GM23338 (cell line): ENCODE data around the gene CELSR1. TPM values are rescaled to one million over a fixed set of nuclear protein-coding genes. Genes with fewer than 3 reads are reported as not detected.

Experiments used
- ATAC-seq: fragments of 200-7000 bp; cut with Tn5 transposase; 3 replicates; pipeline ENCODE4 v1.9.1; 2020
- DNase-seq: peaks from one replicate; pipeline ENCODE4 v3.0.0-alpha.2; 2015; ENCODE audit warnings: low spot score
- H2AFZ ChIP-seq: fragments of 200-600 bp; sonication (generic); 2 replicates; pipeline ENCODE4 v1.8.0; 2016; ENCODE audit warnings: antibody characterized with exemption, mild to moderate bottlenecking, moderate library complexity
- H3F3A ChIP-seq: fragments of 200-600 bp; sonication (generic); replicated peaks from 2 replicates; pipeline ENCODE4 v1.8.0; 2017; ENCODE audit warnings: antibody characterized with exemption, mixed run types, low read depth
- H3K27ac ChIP-seq: fragments of 200-600 bp; sonication (generic); 2 replicates; pipeline ENCODE4 v1.6.1; 2016; ENCODE audit warnings: low read depth
- H3K27me3 ChIP-seq: fragments of 200-600 bp; sonication (generic); 2 replicates; pipeline ENCODE4 v1.8.0; 2016; ENCODE audit warnings: mild to moderate bottlenecking, mixed run types, moderate library complexity; ENCODE audit not compliant: insufficient read depth
- H3K36me3 ChIP-seq: fragments of 200-600 bp; sonication (generic); 2 replicates; pipeline ENCODE4 v1.8.0; 2016; ENCODE audit warnings: mild to moderate bottlenecking; ENCODE audit not compliant: insufficient read depth
- H3K4me1 ChIP-seq: fragments of 200-600 bp; sonication (generic); 2 replicates; pipeline ENCODE4 v1.8.0; 2016; ENCODE audit warnings: mild to moderate bottlenecking, moderate library complexity; ENCODE audit not compliant: insufficient read depth
- H3K4me2 ChIP-seq: fragments of 200-600 bp; sonication (generic); 2 replicates; pipeline ENCODE4 v1.7.1; 2017; ENCODE audit warnings: mixed run types
- H3K4me3 ChIP-seq: fragments of 200-600 bp; sonication (generic); 2 replicates; pipeline ENCODE4 v1.6.1; 2016; ENCODE audit warnings: mixed run types
- H3K79me2 ChIP-seq: fragments of 200-600 bp; sonication (generic); replicated peaks from 2 replicates; pipeline ENCODE4 v1.8.0; 2017; ENCODE audit warnings: mild to moderate bottlenecking; ENCODE audit not compliant: insufficient read depth
- H3K9me2 ChIP-seq: fragments of 200-600 bp; sonication (generic); 2 replicates; pipeline ENCODE4 v1.8.0; 2017; ENCODE audit not compliant: insufficient read depth
- H4K20me1 ChIP-seq: fragments of 200-600 bp; sonication (generic); replicated peaks from 2 replicates; pipeline ENCODE4 v1.8.0; 2017; ENCODE audit warnings: mild to moderate bottlenecking; ENCODE audit not compliant: insufficient read depth
- H3K27ac Mint-ChIP-seq: 2 replicates; pipeline ENCODE4 v1.8.0; 2020; ENCODE audit warnings: inconsistent platforms, mild to moderate bottlenecking, moderate library complexity, mixed read lengths
- H3K27me3 Mint-ChIP-seq: 3 replicates; pipeline ENCODE4 v1.8.0; 2022; ENCODE audit warnings: low read depth, mild to moderate bottlenecking, moderate library complexity, mixed read lengths, inconsistent platforms; ENCODE audit not compliant: insufficient read depth, poor library complexity
- H3K36me3 Mint-ChIP-seq: 3 replicates; pipeline ENCODE4 v1.8.0; 2021; ENCODE audit warnings: low read depth, mild to moderate bottlenecking, inconsistent platforms, moderate library complexity, mixed read lengths
- H3K4me1 Mint-ChIP-seq: 3 replicates; pipeline ENCODE4 v1.8.0; 2020; ENCODE audit warnings: mild to moderate bottlenecking, inconsistent platforms, mixed read lengths
- H3K4me3 Mint-ChIP-seq: 3 replicates; pipeline ENCODE4 v1.8.0; 2021; ENCODE audit warnings: moderate library complexity, mild to moderate bottlenecking, inconsistent platforms, mixed read lengths
- H3K9me3 Mint-ChIP-seq: 3 replicates; pipeline ENCODE4 v1.8.0; 2020; ENCODE audit warnings: moderate library complexity, mild to moderate bottlenecking, inconsistent platforms, mixed read lengths
- CREB1 ChIP-seq: fragments of 250-450 bp; sonication (Bioruptor Pico); IDR thresholded peaks from 2 replicates; pipeline ENCODE4 v1.5.0; 2020; ENCODE audit warnings: low read depth, mild to moderate bottlenecking, moderate library complexity
- EZH2 ChIP-seq: fragments of 200-600 bp; sonication (generic); IDR thresholded peaks from one replicate; pipeline ENCODE4 v1.8.0; 2017; ENCODE audit warnings: antibody characterized with exemption, mild to moderate bottlenecking, low read depth; ENCODE audit not compliant: unreplicated experiment
- EZH2phosphoT487 ChIP-seq: fragments of 200-600 bp; sonication (generic); IDR thresholded peaks from one replicate; pipeline ENCODE4 v1.8.1; 2018; ENCODE audit warnings: antibody characterized with exemption; ENCODE audit not compliant: unreplicated experiment
- JUNB ChIP-seq: IDR thresholded peaks from one replicate; pipeline ENCODE4 v1.6.1; 2016; ENCODE audit warnings: antibody characterized with exemption; ENCODE audit not compliant: unreplicated experiment
- NANOG ChIP-seq: IDR thresholded peaks from 2 replicates; pipeline ENCODE4 v1.6.1; 2016; ENCODE audit warnings: antibody characterized with exemption, borderline replicate concordance
- POLR2AphosphoS5 ChIP-seq: IDR thresholded peaks from 2 replicates; pipeline ENCODE4 v1.6.1; 2016; ENCODE audit warnings: antibody characterized with exemption, low read depth
- STAT1 ChIP-seq: IDR thresholded peaks from one replicate; pipeline ENCODE4 v1.6.1; 2016; ENCODE audit warnings: antibody characterized with exemption; ENCODE audit not compliant: unreplicated experiment
- ZNF114 ChIP-seq: fragments of 250-450 bp; sonication (Bioruptor Pico); IDR thresholded peaks from 2 replicates; pipeline ENCODE4 v1.5.0; 2020; ENCODE audit warnings: mild to moderate bottlenecking, moderate library complexity
- ZNF331 ChIP-seq: fragments of 250-450 bp; sonication (Bioruptor Pico); IDR thresholded peaks from 2 replicates; pipeline ENCODE4 v1.5.0; 2020; ENCODE audit warnings: low read depth, mild to moderate bottlenecking, moderate library complexity
- polyA plus RNA-seq: library from polyadenylated mRNA; unstranded; fragments of >200 nt; fragmentation: Nextera tagmentation; extraction: Ambion mirVana; gene quantifications from 2 replicates; pipeline ENCODE4 v1.2.1, GENCODE V29; 2016
- total RNA-seq: library from RNA; depleted of rRNA; stranded (reverse); fragments of >200 nt; shearing (Covaris generic); gene quantifications from 2 replicates; pipeline ENCODE4 v1.2.3, GENCODE V29; 2014
- TF ChIP-seq, protein P1 (sequence below): IDR thresholded peaks from 2 replicates; pipeline ENCODE4 v1.6.1; 2016; ENCODE audit warnings: antibody characterized with exemption
- TF ChIP-seq, protein P2 (sequence below): IDR thresholded peaks from one replicate; pipeline ENCODE4 v1.6.1; 2018; ENCODE audit warnings: antibody characterized with exemption; ENCODE audit not compliant: unreplicated experiment
- TF ChIP-seq, protein P3 (sequence below), 2 experiments: fragments of 200-600 bp in 1 of 2; sonication (generic) in 1 of 2; conservative IDR thresholded peaks; 2 replicates each; pipeline versions ENCODE4 v1.5.1 to v1.6.1; 2016 to 2017; ENCODE audit warnings: antibody characterized with exemption in 2 of 2, low read depth in 2 of 2, mild to moderate bottlenecking in 2 of 2, moderate library complexity in 1 of 2

CELSR1 gene
- total and polyA plus RNA-seq, 2 experiments from 2014 or later = 4.8 to 20.4 TPM

DNA sequence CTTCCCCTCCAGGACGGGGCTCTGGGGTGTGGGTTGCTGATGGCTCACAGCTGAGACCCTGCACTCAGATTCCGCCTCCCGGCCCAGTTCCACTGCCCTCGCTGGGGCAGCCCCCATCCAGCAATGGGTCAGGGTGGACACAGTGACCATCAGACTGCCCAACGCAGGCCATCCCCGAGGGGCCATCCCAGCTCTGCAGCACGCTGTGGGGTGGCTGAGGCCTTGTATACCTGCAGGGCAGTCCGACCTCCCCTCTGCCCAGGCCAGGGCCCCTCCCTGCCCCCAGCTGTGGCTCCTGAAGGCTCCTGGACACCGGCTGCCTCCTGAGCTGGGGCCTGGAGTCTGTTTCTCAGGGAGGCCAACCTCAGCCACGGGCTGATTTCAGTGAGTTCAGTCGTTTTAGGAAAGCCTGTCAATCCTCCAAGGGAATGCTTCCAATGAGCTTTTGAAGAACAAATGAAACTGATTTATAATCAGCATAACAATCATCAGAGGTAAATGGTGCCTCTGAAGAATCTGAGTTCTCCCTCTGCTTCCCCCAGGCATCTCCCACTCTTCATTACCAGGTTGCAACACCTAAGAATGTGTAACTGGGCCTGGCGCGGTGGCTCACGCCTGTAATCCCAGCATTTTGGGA lies 95.1 kb downstream of the CELSR1 start (continued):
- TF ChIP-seq, protein P1, sequence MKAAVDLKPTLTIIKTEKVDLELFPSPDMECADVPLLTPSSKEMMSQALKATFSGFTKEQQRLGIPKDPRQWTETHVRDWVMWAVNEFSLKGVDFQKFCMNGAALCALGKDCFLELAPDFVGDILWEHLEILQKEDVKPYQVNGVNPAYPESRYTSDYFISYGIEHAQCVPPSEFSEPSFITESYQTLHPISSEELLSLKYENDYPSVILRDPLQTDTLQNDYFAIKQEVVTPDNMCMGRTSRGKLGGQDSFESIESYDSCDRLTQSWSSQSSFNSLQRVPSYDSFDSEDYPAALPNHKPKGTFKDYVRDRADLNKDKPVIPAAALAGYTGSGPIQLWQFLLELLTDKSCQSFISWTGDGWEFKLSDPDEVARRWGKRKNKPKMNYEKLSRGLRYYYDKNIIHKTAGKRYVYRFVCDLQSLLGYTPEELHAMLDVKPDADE = no peak
- no peak for TF ChIP-seq EZH2
- TF ChIP-seq, protein P2, sequence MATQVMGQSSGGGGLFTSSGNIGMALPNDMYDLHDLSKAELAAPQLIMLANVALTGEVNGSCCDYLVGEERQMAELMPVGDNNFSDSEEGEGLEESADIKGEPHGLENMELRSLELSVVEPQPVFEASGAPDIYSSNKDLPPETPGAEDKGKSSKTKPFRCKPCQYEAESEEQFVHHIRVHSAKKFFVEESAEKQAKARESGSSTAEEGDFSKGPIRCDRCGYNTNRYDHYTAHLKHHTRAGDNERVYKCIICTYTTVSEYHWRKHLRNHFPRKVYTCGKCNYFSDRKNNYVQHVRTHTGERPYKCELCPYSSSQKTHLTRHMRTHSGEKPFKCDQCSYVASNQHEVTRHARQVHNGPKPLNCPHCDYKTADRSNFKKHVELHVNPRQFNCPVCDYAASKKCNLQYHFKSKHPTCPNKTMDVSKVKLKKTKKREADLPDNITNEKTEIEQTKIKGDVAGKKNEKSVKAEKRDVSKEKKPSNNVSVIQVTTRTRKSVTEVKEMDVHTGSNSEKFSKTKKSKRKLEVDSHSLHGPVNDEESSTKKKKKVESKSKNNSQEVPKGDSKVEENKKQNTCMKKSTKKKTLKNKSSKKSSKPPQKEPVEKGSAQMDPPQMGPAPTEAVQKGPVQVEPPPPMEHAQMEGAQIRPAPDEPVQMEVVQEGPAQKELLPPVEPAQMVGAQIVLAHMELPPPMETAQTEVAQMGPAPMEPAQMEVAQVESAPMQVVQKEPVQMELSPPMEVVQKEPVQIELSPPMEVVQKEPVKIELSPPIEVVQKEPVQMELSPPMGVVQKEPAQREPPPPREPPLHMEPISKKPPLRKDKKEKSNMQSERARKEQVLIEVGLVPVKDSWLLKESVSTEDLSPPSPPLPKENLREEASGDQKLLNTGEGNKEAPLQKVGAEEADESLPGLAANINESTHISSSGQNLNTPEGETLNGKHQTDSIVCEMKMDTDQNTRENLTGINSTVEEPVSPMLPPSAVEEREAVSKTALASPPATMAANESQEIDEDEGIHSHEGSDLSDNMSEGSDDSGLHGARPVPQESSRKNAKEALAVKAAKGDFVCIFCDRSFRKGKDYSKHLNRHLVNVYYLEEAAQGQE = no peak

DNA sequence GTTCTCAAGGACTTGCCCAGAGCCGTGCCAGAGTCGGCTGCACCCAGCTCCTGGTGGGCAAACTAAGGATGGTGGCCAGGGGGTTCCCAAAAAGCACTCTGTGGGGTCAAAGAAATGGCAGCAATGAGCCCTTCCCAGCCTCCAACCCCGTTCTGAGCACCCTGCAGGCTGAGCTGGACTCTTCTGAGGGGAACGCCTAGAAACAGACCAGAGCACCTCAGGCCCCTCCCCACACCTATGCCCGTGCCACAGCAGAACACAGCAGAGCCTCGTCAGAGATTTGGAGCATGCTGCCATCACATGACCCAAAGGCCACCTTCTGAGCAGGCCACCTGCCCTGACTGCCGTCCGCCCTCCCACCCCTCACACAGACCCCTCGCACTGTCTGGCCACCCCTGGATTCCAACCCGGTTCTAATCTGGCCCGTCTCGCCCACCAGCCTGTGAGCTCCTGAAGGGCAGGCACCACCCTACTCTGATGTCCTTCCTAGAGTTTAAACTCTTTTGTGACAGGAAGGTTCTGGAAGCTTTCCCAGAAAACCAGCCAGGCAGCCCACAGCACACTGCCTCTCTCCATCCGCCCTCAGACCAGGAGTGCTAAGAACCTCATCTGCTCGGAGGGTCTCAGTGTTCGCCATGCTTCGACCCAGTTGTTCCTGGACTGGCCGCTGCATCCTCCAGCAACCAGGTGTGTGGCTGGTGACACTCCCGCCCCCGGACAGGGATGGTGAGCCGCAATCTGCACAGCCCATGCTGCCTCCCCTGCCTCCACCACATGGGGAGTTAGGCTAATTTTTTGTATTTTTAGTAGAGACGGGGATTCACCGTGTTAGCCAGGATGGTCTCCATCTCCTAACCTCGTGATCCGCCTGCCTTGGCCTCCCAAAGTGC lies 97.6 kb downstream of the CELSR1 start:
- H3K27ac ChIP-seq = no peak overlapping the region
- no peaks in the 10 kb centered on the region for H3K9me2 ChIP-seq
- H4K20me1 ChIP-seq = no peaks in the 10 kb centered on the region
- H3K9me3 Mint-ChIP-seq = no peaks in the 10 kb centered on the region
- H3K27me3 Mint-ChIP-seq = peaks cover 4% of the 10 kb centered on the region
- no peaks in the 10 kb centered on the region; the same call in 1 of the 2 replicates for H3F3A ChIP-seq
- H3K4me2 ChIP-seq = no peak overlapping the region
- no peaks in the 10 kb centered on the region for H3K36me3 ChIP-seq
- H3K79me2 ChIP-seq = no peaks in the 10 kb centered on the region
- no peak for DNase-seq
- ATAC-seq = no peak
- no peaks in the 10 kb centered on the region for H3K27me3 ChIP-seq
- H3K36me3 Mint-ChIP-seq = no peaks in the 10 kb centered on the region
- no peak overlapping the region for H3K4me3 ChIP-seq
- H3K4me3 Mint-ChIP-seq = no peak overlapping the region
- H3K27ac Mint-ChIP-seq = no peak overlapping the region
- H3K4me1 ChIP-seq = peaks cover 16% of the 10 kb centered on the region; the same call in 1 of the 2 replicates
- H2AFZ ChIP-seq = no peak overlapping the region
- H3K4me1 Mint-ChIP-seq = peaks cover 25% of the 10 kb centered on the region
- TF ChIP-seq, protein P1 = no peak
- TF ChIP-seq JUNB (no peak), NANOG (no peak), ZNF114 (CRISPR knock-in tag) (no peak), CREB1 (CRISPR knock-in tag) (no peak), EZH2phosphoT487 (no peak), POLR2AphosphoS5 (no peak), EZH2 (no peak), STAT1 (no peak), ZNF331 (no peak)
- TF ChIP-seq, protein P3, sequence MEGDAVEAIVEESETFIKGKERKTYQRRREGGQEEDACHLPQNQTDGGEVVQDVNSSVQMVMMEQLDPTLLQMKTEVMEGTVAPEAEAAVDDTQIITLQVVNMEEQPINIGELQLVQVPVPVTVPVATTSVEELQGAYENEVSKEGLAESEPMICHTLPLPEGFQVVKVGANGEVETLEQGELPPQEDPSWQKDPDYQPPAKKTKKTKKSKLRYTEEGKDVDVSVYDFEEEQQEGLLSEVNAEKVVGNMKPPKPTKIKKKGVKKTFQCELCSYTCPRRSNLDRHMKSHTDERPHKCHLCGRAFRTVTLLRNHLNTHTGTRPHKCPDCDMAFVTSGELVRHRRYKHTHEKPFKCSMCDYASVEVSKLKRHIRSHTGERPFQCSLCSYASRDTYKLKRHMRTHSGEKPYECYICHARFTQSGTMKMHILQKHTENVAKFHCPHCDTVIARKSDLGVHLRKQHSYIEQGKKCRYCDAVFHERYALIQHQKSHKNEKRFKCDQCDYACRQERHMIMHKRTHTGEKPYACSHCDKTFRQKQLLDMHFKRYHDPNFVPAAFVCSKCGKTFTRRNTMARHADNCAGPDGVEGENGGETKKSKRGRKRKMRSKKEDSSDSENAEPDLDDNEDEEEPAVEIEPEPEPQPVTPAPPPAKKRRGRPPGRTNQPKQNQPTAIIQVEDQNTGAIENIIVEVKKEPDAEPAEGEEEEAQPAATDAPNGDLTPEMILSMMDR (conservative IDR thresholded peaks at IDR 0.05; ENCODE audit: low read depth in 2 of 2) = no peak
- TF ChIP-seq, protein P2 = no peak
